GM12801 (cell line): ENCODE results near the gene CDKAL1.

Source experiments
- TF ChIP-seq, protein P1 (sequence below): IDR thresholded peaks from one replicate; pipeline ENCODE4 v1.5.1; 2011; ENCODE audit warnings: control low read depth; ENCODE audit not compliant: insufficient read length; ENCODE audit errors: extremely low read depth

The CDKAL1 gene

GRCh38 chr6:20939161-20939775 lies 405.0 kb downstream of the CDKAL1 start:
- TF ChIP-seq, protein P1, sequence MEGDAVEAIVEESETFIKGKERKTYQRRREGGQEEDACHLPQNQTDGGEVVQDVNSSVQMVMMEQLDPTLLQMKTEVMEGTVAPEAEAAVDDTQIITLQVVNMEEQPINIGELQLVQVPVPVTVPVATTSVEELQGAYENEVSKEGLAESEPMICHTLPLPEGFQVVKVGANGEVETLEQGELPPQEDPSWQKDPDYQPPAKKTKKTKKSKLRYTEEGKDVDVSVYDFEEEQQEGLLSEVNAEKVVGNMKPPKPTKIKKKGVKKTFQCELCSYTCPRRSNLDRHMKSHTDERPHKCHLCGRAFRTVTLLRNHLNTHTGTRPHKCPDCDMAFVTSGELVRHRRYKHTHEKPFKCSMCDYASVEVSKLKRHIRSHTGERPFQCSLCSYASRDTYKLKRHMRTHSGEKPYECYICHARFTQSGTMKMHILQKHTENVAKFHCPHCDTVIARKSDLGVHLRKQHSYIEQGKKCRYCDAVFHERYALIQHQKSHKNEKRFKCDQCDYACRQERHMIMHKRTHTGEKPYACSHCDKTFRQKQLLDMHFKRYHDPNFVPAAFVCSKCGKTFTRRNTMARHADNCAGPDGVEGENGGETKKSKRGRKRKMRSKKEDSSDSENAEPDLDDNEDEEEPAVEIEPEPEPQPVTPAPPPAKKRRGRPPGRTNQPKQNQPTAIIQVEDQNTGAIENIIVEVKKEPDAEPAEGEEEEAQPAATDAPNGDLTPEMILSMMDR, result no peak

GRCh38 chr6:20943040-20943627 lies 408.9 kb downstream of the CDKAL1 start:
- TF ChIP-seq, protein P1, result no peak

DNA sequence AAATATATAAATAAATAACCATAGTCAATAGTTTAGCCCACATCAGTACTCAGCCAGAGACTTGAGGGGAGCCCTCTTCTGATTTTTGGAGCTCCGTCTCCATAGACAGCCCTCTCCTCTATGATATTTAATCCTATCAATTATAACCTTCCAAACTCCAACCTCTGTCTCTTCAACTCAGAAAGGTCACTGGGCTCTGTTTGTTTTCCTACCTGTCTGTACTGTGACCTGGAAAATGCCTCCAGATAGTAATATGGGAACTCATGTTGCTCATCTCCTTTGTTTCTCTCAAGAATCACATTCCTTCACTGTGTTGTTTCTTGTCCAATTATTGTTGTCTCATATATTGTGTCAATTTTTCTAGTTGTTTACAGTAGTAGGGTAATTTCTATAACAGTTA lies 409.7 kb downstream of the CDKAL1 start:
- TF ChIP-seq, protein P1, result no peak

GRCh38 chr6:20946022-20946421 lies 411.8 kb downstream of the CDKAL1 start:
- TF ChIP-seq, protein P1, result no peak

DNA sequence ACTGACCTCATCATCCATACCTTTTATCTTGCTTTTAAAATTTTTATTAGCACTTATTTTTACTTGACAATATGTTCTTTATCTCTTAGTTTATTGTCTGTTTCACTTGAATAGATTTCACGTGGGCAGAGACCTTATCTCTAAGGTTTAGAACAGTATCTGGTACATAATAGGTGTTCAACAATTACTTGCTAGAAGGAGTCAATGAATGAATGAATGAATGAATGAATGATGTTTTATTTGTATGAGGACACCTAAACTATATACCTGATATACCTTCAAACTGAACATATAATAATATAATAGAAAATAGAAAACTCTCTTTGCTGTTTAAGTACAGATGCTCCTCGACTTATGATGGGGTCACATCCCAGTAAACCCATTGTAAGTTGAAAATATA lies 412.6 kb downstream of the CDKAL1 start:
- TF ChIP-seq, protein P1, result no peak

DNA sequence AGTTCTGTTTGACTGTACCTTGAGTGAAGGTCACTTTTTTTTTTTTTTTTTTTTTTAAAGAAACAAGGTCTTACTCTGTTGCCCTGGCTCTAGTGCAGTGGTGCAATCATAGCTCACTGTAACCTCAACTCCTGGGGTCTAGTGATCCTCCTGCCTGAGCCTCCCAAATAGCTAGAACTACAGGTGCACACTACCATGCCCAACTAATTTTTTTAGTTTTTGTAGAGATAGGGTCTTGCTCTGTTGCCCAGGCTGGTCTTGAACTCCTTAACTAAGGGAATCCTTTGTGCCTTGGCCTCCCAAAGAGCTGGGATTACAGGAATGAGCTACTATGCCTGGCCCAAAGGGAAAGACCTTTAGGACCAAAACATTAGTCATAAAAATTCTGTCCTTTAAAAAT lies 413.7 kb downstream of the CDKAL1 start:
- TF ChIP-seq, protein P1, result no peak

- TF ChIP-seq, protein P1, result no peak
Measured at GRCh38 chr6:20948556-20948955, 414.3 kb downstream of the CDKAL1 start.
